B cell (primary cell): ENCODE measurements around the gene PNRC2. TPM values are rescaled to one million over a fixed set of nuclear protein-coding genes. Genes with fewer than 3 reads are reported as not detected.

Experiments used
- ATAC-seq: fragments of 200-7000 bp; cut with Tn5 transposase; one replicate; pipeline ENCODE4 v1.10.0; 2021; ENCODE audit warnings: low read depth, mild to moderate bottlenecking, moderate number of reproducible peaks, moderate library complexity
- CTCF ChIA-PET: fragments of 350-600 bp; sonication (Branson Sonifier 250); formaldehyde crosslinking; loops from one replicate; lab custom pipeline; 2021; ENCODE audit warnings: antibody characterized with exemption, inconsistent platforms; lab: Charles Lee
- POLR2A ChIA-PET: fragments of 350-600 bp; sonication (Branson Sonifier 250); formaldehyde crosslinking; loops from one replicate; lab custom pipeline; 2021; ENCODE audit warnings: antibody characterized with exemption; lab: Charles Lee
- DNase-seq: peaks from one replicate; pipeline ENCODE4 v3.0.0; 2013
- H2AFZ ChIP-seq: 2 replicates; pipeline ENCODE4 v1.6.1; 2012; ENCODE audit warnings: mild to moderate bottlenecking, low read depth, low read length; ENCODE audit not compliant: insufficient read depth, poor library complexity, severe bottlenecking
- H3K27ac ChIP-seq, 2 donors: 1 replicate in 1 of 2; 2 replicates in 1 of 2; pipeline ENCODE4 v1.5.1; 2012 to 2013; ENCODE audit warnings: low read length in 2 of 2, mild to moderate bottlenecking in 2 of 2, moderate library complexity in 1 of 2
- H3K27me3 ChIP-seq, 4 experiments: fragments of 200-600 bp in 1 of 4; sonication (generic) in 1 of 4; replicated peaks in 1 of 4; 1 replicate in 2 of 4; 2 replicates in 2 of 4; pipeline versions ENCODE4 v1.6.1 to v1.7.0; 2013 to 2016; ENCODE audit warnings: low read length in 3 of 4, mild to moderate bottlenecking in 2 of 4, mixed read lengths in 1 of 4, moderate library complexity in 1 of 4; ENCODE audit not compliant: insufficient read depth in 4 of 4, control insufficient read depth in 3 of 4; ENCODE audit errors: control extremely low read depth in 1 of 4
- H3K36me3 ChIP-seq, 2 experiments: replicated peaks in 1 of 2; 1 replicate in 1 of 2; 2 replicates in 1 of 2; pipeline versions ENCODE4 v1.6.1 to v1.7.1; 2013; ENCODE audit warnings: low read length in 1 of 2; ENCODE audit not compliant: insufficient read depth in 2 of 2, control insufficient read depth in 1 of 2; ENCODE audit errors: control extremely low read depth in 1 of 2, extremely low read depth in 1 of 2
- H3K4me1 ChIP-seq, 2 donors: fragments of 200-600 bp in 1 of 2; sonication (generic) in 1 of 2; 1 replicate in 1 of 2; 2 replicates in 1 of 2; pipeline versions ENCODE4 v1.5.1 to v1.6.1; 2013 to 2017; ENCODE audit warnings: low read length in 2 of 2; ENCODE audit not compliant: control insufficient read depth in 2 of 2, insufficient read depth in 2 of 2
- H3K4me2 ChIP-seq: replicated peaks from 2 replicates; pipeline ENCODE3; 2012; ENCODE audit warnings: mild to moderate bottlenecking, low read depth, low read length; ENCODE audit not compliant: poor library complexity, severe bottlenecking
- H3K4me3 ChIP-seq, 5 experiments: fragments of 200-600 bp in 1 of 5; sonication (generic) in 1 of 5; 1 replicate in 3 of 5; 2 replicates in 2 of 5; pipeline versions ENCODE4 v1.5.1 to v1.7.0; 2011 to 2016; ENCODE audit warnings: low read length in 4 of 5, mild to moderate bottlenecking in 4 of 5, low read depth in 2 of 5, control low read depth in 1 of 5, moderate library complexity in 1 of 5; ENCODE audit not compliant: insufficient read depth in 1 of 5; ENCODE audit errors: control extremely low read depth in 1 of 5, extremely low read depth in 1 of 5
- H3K79me2 ChIP-seq: fragments of 200-600 bp; sonication (generic); one replicate; pipeline ENCODE4 v1.6.0; 2016; ENCODE audit warnings: low read length; ENCODE audit not compliant: control insufficient read depth, insufficient read depth
- H3K9ac ChIP-seq: fragments of 200-600 bp; sonication (generic); 2 replicates; pipeline ENCODE4 v1.6.1; 2017; ENCODE audit warnings: mild to moderate bottlenecking, low read length, moderate library complexity
- H3K9me3 ChIP-seq, 3 donors: one replicate each; pipeline versions ENCODE4 v1.6.1 to v1.7.1; 2013; ENCODE audit warnings: low read length in 2 of 3; ENCODE audit not compliant: control insufficient read depth in 2 of 3, insufficient read depth in 1 of 3; ENCODE audit errors: control extremely low read depth in 1 of 3
- H4K20me1 ChIP-seq: 2 replicates; pipeline ENCODE4 v1.6.0; 2012; ENCODE audit warnings: mild to moderate bottlenecking, low read length; ENCODE audit not compliant: insufficient read depth, control insufficient read depth, poor library complexity, severe bottlenecking
- H3K27ac Mint-ChIP-seq: one replicate; pipeline ENCODE4 v1.8.0; 2021; ENCODE audit warnings: mixed read lengths
- H3K27me3 Mint-ChIP-seq: one replicate; pipeline ENCODE4 v1.8.0; 2021; ENCODE audit warnings: mixed read lengths
- H3K4me1 Mint-ChIP-seq: one replicate; pipeline ENCODE4 v1.8.0; 2021; ENCODE audit warnings: mixed read lengths
- H3K4me3 Mint-ChIP-seq: one replicate; pipeline ENCODE4 v1.8.0; 2021; ENCODE audit warnings: mixed read lengths
- H3K9me3 Mint-ChIP-seq: one replicate; pipeline ENCODE4 v1.8.0; 2022; ENCODE audit warnings: mixed read lengths; ENCODE audit not compliant: insufficient read depth
- EZH2 ChIP-seq: IDR thresholded peaks from 2 replicates; pipeline ENCODE4 v1.6.1; 2012; ENCODE audit warnings: borderline replicate concordance, low read depth, mild to moderate bottlenecking, moderate library complexity, low read length; ENCODE audit not compliant: insufficient read depth, poor library complexity, severe bottlenecking
- WGBS: methylation state at CpG from one replicate; pipeline ENCODE4 v1.1.5; 2013; ENCODE audit warnings: missing lambda C conversion rate; ENCODE audit not compliant: insufficient coverage; 5-methylcytosine and 5-hydroxymethylcytosine counted together
- intact Hi-C: fragments of 100-400 bp; cut with micrococcal nuclease; formaldehyde crosslinking; loops from one replicate; pipeline ENCODE4 v1.10.0; 2022
- polyA plus RNA-seq: library from polyadenylated mRNA; depleted of rRNA; stranded (reverse); fragments of >200 nt; gene quantifications from 2 replicates; pipeline ENCODE4 v1.2.3, GENCODE V29; 2012
- total RNA-seq, 2 donors: library from RNA; stranded (reverse); fragments of 120-200 nt in 1 of 2; gene quantifications; 1 replicate in 1 of 2; 2 replicates in 1 of 2; pipeline versions ENCODE4 v1.2.3 to v1.2.4, GENCODE V29; 2013 to 2022
- TF ChIP-seq, protein P1 (sequence below): fragments of 200-600 bp; IDR thresholded peaks from one replicate; pipeline ENCODE4 v1.8.0; 2022; ENCODE audit warnings: antibody characterized with exemption, mild to moderate bottlenecking

Gene PNRC2
- total and polyA plus RNA-seq, 2 donors (not counting 1 experiment from before 2014, with no cell fraction given): 89.8 to 174 TPM

DNA sequence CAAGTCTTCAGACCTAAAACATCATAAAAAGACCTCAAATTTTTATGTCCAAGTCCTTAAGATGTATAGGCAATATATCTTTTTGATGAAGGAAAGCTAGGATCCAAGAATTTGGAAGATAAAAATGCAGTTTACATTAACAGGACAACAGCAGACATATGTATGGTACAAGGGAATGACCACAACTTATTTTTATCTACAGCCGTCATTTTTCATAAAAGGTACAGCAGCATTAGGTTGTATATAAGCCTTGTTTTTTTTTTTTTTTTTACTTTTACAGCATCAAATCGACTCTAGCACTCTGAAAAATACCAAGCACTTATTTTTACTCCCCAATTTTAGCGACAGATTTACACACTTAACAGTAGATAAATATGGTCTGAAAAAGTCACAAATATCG lies 19.2 kb downstream of the PNRC2 start:
- whole genome bisulfite sequencing: no CpG with 5 or more reads among the region's 4 CpGs
- TF ChIP-seq, protein P1, sequence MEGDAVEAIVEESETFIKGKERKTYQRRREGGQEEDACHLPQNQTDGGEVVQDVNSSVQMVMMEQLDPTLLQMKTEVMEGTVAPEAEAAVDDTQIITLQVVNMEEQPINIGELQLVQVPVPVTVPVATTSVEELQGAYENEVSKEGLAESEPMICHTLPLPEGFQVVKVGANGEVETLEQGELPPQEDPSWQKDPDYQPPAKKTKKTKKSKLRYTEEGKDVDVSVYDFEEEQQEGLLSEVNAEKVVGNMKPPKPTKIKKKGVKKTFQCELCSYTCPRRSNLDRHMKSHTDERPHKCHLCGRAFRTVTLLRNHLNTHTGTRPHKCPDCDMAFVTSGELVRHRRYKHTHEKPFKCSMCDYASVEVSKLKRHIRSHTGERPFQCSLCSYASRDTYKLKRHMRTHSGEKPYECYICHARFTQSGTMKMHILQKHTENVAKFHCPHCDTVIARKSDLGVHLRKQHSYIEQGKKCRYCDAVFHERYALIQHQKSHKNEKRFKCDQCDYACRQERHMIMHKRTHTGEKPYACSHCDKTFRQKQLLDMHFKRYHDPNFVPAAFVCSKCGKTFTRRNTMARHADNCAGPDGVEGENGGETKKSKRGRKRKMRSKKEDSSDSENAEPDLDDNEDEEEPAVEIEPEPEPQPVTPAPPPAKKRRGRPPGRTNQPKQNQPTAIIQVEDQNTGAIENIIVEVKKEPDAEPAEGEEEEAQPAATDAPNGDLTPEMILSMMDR: no peak
- TF ChIP-seq EZH2: no peak
- no peaks in the 10 kb centered on the region for H3K27me3 Mint-ChIP-seq
- Histone ChIP-seq H3K36me3 (peaks cover 10% of the 10 kb centered on the region in 2 experiments), H3K79me2 (peaks cover 62% of the 10 kb centered on the region), H4K20me1 (peaks cover 49% of the 10 kb centered on the region), H3K4me1 (peaks cover 36 to 41% of the 10 kb centered on the region in 2 donors), H3K27ac (peak overlapping the region in 1 of 2 donors; percentile 97), H3K9ac (peak overlapping the region; percentile 94), H2AFZ (no peak overlapping the region), H3K4me3 (peak overlapping the region; percentile 84 to 96 (median 89)), H3K27me3 (no peaks in the 10 kb centered on the region), H3K4me2 (peak overlapping the region; percentile 90), H3K9me3 (no peaks in the 10 kb centered on the region)
- ATAC-seq (no peak), DNase-seq (no peak)
- H3K4me1 Mint-ChIP-seq: peaks cover 59% of the 10 kb centered on the region
- POLR2A ChIA-PET: interaction anchor here (0.7 to 0.9 kb wide), 2 partner anchors 24 to 375 kb away, joined by 4 to 8 read pairs; no protein-coding TSS in a partner anchor
- no peaks in the 10 kb centered on the region for H3K9me3 Mint-ChIP-seq
- intact Hi-C loops: no loop called here
- peak overlapping the region; percentile 95 for H3K27ac Mint-ChIP-seq
- CTCF ChIA-PET: interaction anchor here (2.7 kb wide), 1 partner anchor 18 kb away, joined by 10 read pairs; the partner anchor contains the start of gene PNRC2
- H3K4me3 Mint-ChIP-seq: peak overlapping the region; percentile 91

DNA sequence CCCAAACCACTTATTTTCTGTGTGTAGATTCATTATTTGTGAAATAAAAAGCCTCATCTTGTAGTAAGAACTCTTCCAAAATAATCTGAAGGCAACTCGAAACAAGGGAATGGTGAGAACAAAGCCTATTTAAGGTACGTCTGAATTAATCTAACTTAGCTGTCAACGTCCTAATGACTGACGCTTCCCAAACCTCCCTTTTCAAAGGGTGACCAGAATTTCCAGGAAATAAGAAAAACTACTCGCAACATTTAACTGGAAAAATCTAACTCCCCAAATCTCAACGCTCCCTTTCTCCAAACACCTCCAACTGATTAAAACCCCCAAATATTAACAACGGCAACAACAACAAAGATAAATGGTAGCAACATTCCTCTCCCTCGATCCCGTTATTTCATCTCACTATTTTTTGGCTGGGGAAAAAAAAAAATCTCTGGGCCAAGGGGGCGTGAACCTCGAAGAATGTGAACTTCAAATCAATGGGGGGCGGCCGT lies 19.8 kb downstream of the PNRC2 start:
- Histone ChIP-seq H3K4me1 (peaks cover 32 to 41% of the 10 kb centered on the region in 2 donors), H3K4me3 (peak overlapping the region; percentile 84 to 96 (median 89)), H3K79me2 (peaks cover 55% of the 10 kb centered on the region), H3K36me3 (peaks cover 6 to 7% of the 10 kb centered on the region in 2 experiments), H3K9me3 (no peaks in the 10 kb centered on the region), H4K20me1 (peaks cover 43% of the 10 kb centered on the region), H3K27me3 (no peaks in the 10 kb centered on the region), H2AFZ (peak overlapping the region; percentile 71), H3K27ac (peak overlapping the region; percentile 97), H3K4me2 (peak overlapping the region; percentile 90), H3K9ac (peak overlapping the region; percentile 94)
- H3K4me3 Mint-ChIP-seq: peak overlapping the region; percentile 91
- no peak for TF ChIP-seq EZH2
- TF ChIP-seq, protein P1: no peak
- H3K9me3 Mint-ChIP-seq: no peaks in the 10 kb centered on the region
- intact Hi-C loops: no loop called here
- POLR2A ChIA-PET: interaction anchor here (0.6 to 2.0 kb wide), 5 partner anchors 11 to 376 kb away, joined by 3 to 25 read pairs (median 7); partner anchors contain the start of genes CNR2 and PNRC2
- 0% methylated on average over 10 of the region's 13 CpGs for WGBS
- H3K27me3 Mint-ChIP-seq: no peaks in the 10 kb centered on the region
- peak overlapping the region; percentile 95 for H3K27ac Mint-ChIP-seq
- peaks cover 52% of the 10 kb centered on the region for H3K4me1 Mint-ChIP-seq
- DNase-seq (no peak), ATAC-seq (no peak)
- CTCF ChIA-PET: interaction anchor here (2.7 kb wide), 1 partner anchor 19 kb away, joined by 10 read pairs; the partner anchor contains the start of gene PNRC2
